CD4-positive, alpha-beta T cell (primary cell): ENCODE results near the gene IGFLR1. TPM values are rescaled to one million over a fixed set of nuclear protein-coding genes. Genes with fewer than 3 reads are reported as not detected.

Experiments used
- ATAC-seq: fragments of 200-7000 bp; cut with Tn5 transposase; one replicate; pipeline ENCODE4 v1.10.0; 2022; ENCODE audit warnings: mild to moderate bottlenecking; ENCODE audit not compliant: poor library complexity
- CTCF ChIA-PET: fragments of 350-600 bp; sonication (Branson Sonifier 250); formaldehyde crosslinking; loops from one replicate; lab custom pipeline; 2021; ENCODE audit warnings: antibody characterized with exemption, inconsistent platforms; lab: Charles Lee
- POLR2A ChIA-PET: fragments of 350-600 bp; sonication (Branson Sonifier 250); formaldehyde crosslinking; loops from one replicate; lab custom pipeline; 2021; ENCODE audit warnings: antibody characterized with exemption, inconsistent platforms; lab: Charles Lee
- DNase-seq, 14 experiments: peaks; one replicate each; pipeline ENCODE4 v3.0.0-alpha.2; 2013 to 2020; ENCODE audit warnings: mixed read lengths in 2 of 14
- H3K27ac ChIP-seq, 2 donors: one replicate each; pipeline versions ENCODE4 v1.5.1 to v1.7.0; 2013; ENCODE audit warnings: low read length in 2 of 2, low read depth in 1 of 2, mild to moderate bottlenecking in 1 of 2
- H3K27me3 ChIP-seq, 2 experiments: 1 replicate in 1 of 2; 2 replicates in 1 of 2; pipeline versions ENCODE4 v1.6.1 to v1.7.0; 2013; ENCODE audit warnings: low read length in 2 of 2, control low read depth in 1 of 2, mild to moderate bottlenecking in 1 of 2, moderate library complexity in 1 of 2; ENCODE audit not compliant: insufficient read depth in 2 of 2, control insufficient read depth in 1 of 2
- H3K36me3 ChIP-seq: one replicate; pipeline ENCODE4 v1.6.1; 2013; ENCODE audit warnings: low read length, control low read depth; ENCODE audit not compliant: insufficient read depth
- H3K4me1 ChIP-seq: one replicate; pipeline ENCODE4 v1.6.1; 2013; ENCODE audit warnings: low read length, control low read depth; ENCODE audit not compliant: insufficient read depth
- H3K4me3 ChIP-seq: one replicate; pipeline ENCODE4 v1.5.1; 2013; ENCODE audit warnings: mild to moderate bottlenecking, low read length, moderate library complexity
- H3K9me3 ChIP-seq, 2 experiments: 1 replicate in 1 of 2; 2 replicates in 1 of 2; pipeline versions ENCODE4 v1.6.1 to v1.7.0; 2013; ENCODE audit warnings: low read length in 2 of 2, mild to moderate bottlenecking in 2 of 2, control low read depth in 1 of 2, moderate library complexity in 1 of 2; ENCODE audit not compliant: control insufficient read depth in 1 of 2, insufficient read depth in 1 of 2
- H3K27ac Mint-ChIP-seq: one replicate; pipeline ENCODE4 v1.8.0; 2020; ENCODE audit warnings: mixed read lengths
- H3K27me3 Mint-ChIP-seq: one replicate; pipeline ENCODE4 v1.8.0; 2021; ENCODE audit warnings: mixed read lengths
- H3K36me3 Mint-ChIP-seq: one replicate; pipeline ENCODE4 v1.8.0; 2021; ENCODE audit warnings: low read depth, mixed read lengths
- H3K4me1 Mint-ChIP-seq: one replicate; pipeline ENCODE4 v1.8.0; 2021; ENCODE audit warnings: low read depth, mixed read lengths
- H3K4me3 Mint-ChIP-seq: one replicate; pipeline ENCODE4 v1.8.0; 2020; ENCODE audit warnings: mild to moderate bottlenecking, mixed read lengths
- H3K9me3 Mint-ChIP-seq: one replicate; pipeline ENCODE4 v1.8.0; 2020; ENCODE audit warnings: mixed read lengths
- CTCF ChIP-seq: fragments of 200-600 bp; IDR thresholded peaks from one replicate; pipeline ENCODE4 v1.8.0; 2022; ENCODE audit warnings: antibody characterized with exemption, mild to moderate bottlenecking
- intact Hi-C, 2 experiments: fragments of 100-400 bp; cut with DNase I in 1 of 2; cut with micrococcal nuclease in 1 of 2; formaldehyde crosslinking; loops; one replicate each; pipeline versions ENCODE4 v1.15.1 to v1.9.0; 2023 to 2025; cut with DNase I, micrococcal nuclease
- total RNA-seq, 174 experiments: library from RNA in 2 of 174; stranded (reverse) in 2 of 174; gene quantifications; one replicate each; pipeline ENCODE4 v1.2.3 and lab custom pipeline; 2021 to 2026

The IGFLR1 gene
- total RNA-seq, 2 experiments from 2014 or later = 40.3 to 43.1 TPM

DNA sequence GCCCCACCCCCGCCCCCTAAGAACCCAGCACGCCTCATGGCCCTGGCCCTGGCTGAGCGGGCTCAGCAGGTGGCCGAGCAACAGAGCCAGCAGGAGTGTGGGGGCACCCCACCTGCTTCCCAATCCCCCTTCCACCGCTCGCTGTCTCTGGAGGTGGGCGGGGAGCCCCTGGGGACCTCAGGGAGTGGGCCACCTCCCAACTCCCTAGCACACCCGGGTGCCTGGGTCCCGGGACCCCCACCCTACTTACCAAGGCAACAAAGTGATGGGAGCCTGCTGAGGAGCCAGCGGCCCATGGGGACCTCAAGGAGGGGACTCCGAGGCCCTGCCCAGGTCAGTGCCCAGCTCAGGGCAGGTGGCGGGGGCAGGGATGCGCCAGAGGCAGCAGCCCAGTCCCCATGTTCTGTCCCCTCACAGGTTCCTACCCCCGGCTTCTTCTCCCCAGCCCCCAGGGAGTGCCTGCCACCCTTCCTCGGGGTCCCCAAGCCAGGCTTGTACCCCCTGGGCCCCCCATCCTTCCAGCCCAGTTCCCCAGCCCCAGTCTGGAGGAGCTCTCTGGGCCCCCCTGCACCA is 45.1 kb upstream of the IGFLR1 start:
- no peaks in the 10 kb centered on the region for H3K9me3 ChIP-seq
- no peaks in the 10 kb centered on the region for H3K27me3 ChIP-seq
- H3K9me3 Mint-ChIP-seq = no peaks in the 10 kb centered on the region
- peaks cover 6% of the 10 kb centered on the region for H3K36me3 ChIP-seq
- CTCF ChIA-PET = no interaction called here
- H3K27ac Mint-ChIP-seq = no peak overlapping the region
- H3K4me1 Mint-ChIP-seq = no peaks in the 10 kb centered on the region
- no peak for DNase-seq
- no peaks in the 10 kb centered on the region for H3K4me1 ChIP-seq
- no peak overlapping the region for H3K27ac ChIP-seq
- intact Hi-C loops = no loop called here
- no peak overlapping the region for H3K4me3 ChIP-seq
- POLR2A ChIA-PET = no interaction called here
- H3K4me3 Mint-ChIP-seq = no peak overlapping the region
- no peak for TF ChIP-seq CTCF
- no peak for ATAC-seq
- peaks cover 7% of the 10 kb centered on the region for H3K36me3 Mint-ChIP-seq
- H3K27me3 Mint-ChIP-seq = no peaks in the 10 kb centered on the region

GRCh38 chr19:35786299-35787160 is 44.3 kb upstream of the IGFLR1 start:
- H3K9me3 Mint-ChIP-seq = no peaks in the 10 kb centered on the region
- TF ChIP-seq CTCF = no peak

GRCh38 chr19:35785339-35785627 is 43.0 kb upstream of the IGFLR1 start:
- POLR2A ChIA-PET = no interaction called here
- Mint-ChIP-seq H3K27me3 (no peaks in the 10 kb centered on the region), H3K4me3 (no peak overlapping the region), H3K36me3 (peaks cover 13% of the 10 kb centered on the region), H3K27ac (no peak overlapping the region), H3K9me3 (no peaks in the 10 kb centered on the region), H3K4me1 (no peaks in the 10 kb centered on the region)
- CTCF ChIA-PET = no interaction called here
- no peak overlapping the region for H3K27ac ChIP-seq
- no peaks in the 10 kb centered on the region for H3K9me3 ChIP-seq
- H3K4me3 ChIP-seq = no peak overlapping the region
- ATAC-seq (no peak), DNase-seq (no peak)
- intact Hi-C loops = no loop called here
- H3K36me3 ChIP-seq = peaks cover 9% of the 10 kb centered on the region
- TF ChIP-seq CTCF = no peak
- no peaks in the 10 kb centered on the region for H3K27me3 ChIP-seq
- H3K4me1 ChIP-seq = no peaks in the 10 kb centered on the region

More at GRCh38 chr19:35786299-35787160, 44.3 kb upstream of the IGFLR1 start:
- Mint-ChIP-seq H3K27ac (no peak overlapping the region), H3K27me3 (no peaks in the 10 kb centered on the region), H3K4me1 (no peaks in the 10 kb centered on the region), H3K4me3 (no peak overlapping the region), H3K36me3 (peaks cover 8% of the 10 kb centered on the region)
- DNase-seq = no peak
- peaks cover 7% of the 10 kb centered on the region for H3K36me3 ChIP-seq
- intact Hi-C loops = no loop called here
- H3K9me3 ChIP-seq = no peaks in the 10 kb centered on the region
- H3K4me3 ChIP-seq = no peak overlapping the region
- no peaks in the 10 kb centered on the region for H3K27me3 ChIP-seq
- ChIA-PET CTCF (no interaction called here), POLR2A (no interaction called here)
- no peaks in the 10 kb centered on the region for H3K4me1 ChIP-seq
- H3K27ac ChIP-seq = no peak overlapping the region
- ATAC-seq = no peak
